ENCODE results near the gene TUBB1. TPM values are rescaled to one million over a fixed set of nuclear protein-coding genes. Genes with fewer than 3 reads are reported as not detected.

The TUBB1 gene
- total and polyA plus RNA-seq, 2 of the 13 experiments (the other 11 are each of a cell fraction or from before 2014, with no cell fraction given), result 0.11 to 57.6 TPM

DNA sequence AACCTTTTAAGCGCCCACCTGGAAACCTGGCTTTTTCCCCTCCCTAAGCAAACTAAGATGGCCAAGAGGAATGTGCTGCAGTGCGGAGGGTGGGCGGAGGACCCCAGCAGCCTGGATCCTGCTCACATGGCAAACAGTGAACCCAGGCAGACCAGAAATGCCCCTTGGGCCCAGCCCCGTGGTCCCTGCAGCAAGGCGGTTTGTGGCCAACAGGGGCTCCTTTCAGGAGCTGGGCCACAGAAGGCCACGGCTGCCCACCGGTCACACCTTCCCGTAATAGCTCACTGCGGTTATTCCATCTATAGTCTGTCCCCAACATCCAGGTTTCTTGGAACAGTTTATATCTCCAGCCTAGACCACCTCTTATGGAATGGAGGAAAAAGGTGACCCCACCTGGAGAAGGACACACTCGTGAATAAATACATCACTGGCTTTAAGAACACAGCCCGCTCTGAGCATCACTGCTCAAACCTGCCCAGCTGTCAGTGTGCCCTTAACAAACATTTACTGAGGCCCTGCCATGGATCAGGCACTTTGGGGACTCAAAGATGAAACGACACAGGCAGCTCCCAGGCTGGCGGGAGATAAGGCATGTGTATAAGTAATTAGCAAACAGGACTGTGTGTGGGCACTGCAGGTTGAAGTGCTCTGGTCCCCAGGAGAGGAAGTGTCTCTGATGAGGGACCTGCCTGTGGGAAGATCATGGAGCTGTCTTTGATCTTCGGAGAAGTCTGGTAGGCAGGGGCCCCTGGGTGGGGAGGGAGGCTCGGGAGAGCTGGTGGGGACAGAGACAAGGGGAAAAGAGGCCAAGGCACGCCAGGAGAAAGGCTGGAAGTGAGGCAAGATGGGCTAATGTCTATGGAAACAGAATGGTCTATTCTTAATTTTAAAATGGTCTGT is 3.2 kb upstream of the TUBB1 start (continued):
- TF ChIP-seq, protein P1, sequence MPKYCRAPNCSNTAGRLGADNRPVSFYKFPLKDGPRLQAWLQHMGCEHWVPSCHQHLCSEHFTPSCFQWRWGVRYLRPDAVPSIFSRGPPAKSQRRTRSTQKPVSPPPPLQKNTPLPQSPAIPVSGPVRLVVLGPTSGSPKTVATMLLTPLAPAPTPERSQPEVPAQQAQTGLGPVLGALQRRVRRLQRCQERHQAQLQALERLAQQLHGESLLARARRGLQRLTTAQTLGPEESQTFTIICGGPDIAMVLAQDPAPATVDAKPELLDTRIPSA (CRISPR knock-in tag; IDR thresholded peaks at IDR 0.05; ENCODE audit: borderline replicate concordance), result no peak
- TF ChIP-seq ZNF790 (CRISPR knock-in tag; IDR thresholded peaks at IDR 0.05; ENCODE audit: borderline replicate concordance), result peak; percentile 29; the same call in 1 of the 2 replicates
- TF ChIP-seq, protein P2, sequence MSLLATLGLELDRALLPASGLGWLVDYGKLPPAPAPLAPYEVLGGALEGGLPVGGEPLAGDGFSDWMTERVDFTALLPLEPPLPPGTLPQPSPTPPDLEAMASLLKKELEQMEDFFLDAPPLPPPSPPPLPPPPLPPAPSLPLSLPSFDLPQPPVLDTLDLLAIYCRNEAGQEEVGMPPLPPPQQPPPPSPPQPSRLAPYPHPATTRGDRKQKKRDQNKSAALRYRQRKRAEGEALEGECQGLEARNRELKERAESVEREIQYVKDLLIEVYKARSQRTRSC (CRISPR knock-in tag; IDR thresholded peaks at IDR 0.05; ENCODE audit: low read depth), result no peak
- no peak for TF ChIP-seq FOXP1 (IDR thresholded peaks at IDR 0.05)
- peak; percentile 93 for TF ChIP-seq FOXP1 (CRISPR knock-in tag; IDR thresholded peaks at IDR 0.05)
- TF ChIP-seq, protein P3, sequence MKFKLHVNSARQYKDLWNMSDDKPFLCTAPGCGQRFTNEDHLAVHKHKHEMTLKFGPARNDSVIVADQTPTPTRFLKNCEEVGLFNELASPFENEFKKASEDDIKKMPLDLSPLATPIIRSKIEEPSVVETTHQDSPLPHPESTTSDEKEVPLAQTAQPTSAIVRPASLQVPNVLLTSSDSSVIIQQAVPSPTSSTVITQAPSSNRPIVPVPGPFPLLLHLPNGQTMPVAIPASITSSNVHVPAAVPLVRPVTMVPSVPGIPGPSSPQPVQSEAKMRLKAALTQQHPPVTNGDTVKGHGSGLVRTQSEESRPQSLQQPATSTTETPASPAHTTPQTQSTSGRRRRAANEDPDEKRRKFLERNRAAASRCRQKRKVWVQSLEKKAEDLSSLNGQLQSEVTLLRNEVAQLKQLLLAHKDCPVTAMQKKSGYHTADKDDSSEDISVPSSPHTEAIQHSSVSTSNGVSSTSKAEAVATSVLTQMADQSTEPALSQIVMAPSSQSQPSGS (CRISPR knock-in tag; IDR thresholded peaks at IDR 0.05), result peak; percentile 74; the same call in 1 of the 2 replicates
- TF ChIP-seq TAF1 (CRISPR knock-in tag; IDR thresholded peaks at IDR 0.05), result no peak
- TF ChIP-seq ZNF282 (IDR thresholded peaks at IDR 0.05; ENCODE audit: partially characterized antibody), result no peak
- TF ChIP-seq RFX3 (CRISPR knock-in tag; IDR thresholded peaks at IDR 0.05), result no peak
- peak; percentile 95 for TF ChIP-seq MTA1 (CRISPR knock-in tag; IDR thresholded peaks at IDR 0.05; ENCODE audit: borderline replicate concordance)
- TF ChIP-seq ZBTB7B (CRISPR knock-in tag; IDR thresholded peaks at IDR 0.05), result peak; percentile 96
- peak; percentile 91 for TF ChIP-seq GATAD2A (CRISPR knock-in tag; IDR thresholded peaks at IDR 0.05)
- TF ChIP-seq, protein P4, sequence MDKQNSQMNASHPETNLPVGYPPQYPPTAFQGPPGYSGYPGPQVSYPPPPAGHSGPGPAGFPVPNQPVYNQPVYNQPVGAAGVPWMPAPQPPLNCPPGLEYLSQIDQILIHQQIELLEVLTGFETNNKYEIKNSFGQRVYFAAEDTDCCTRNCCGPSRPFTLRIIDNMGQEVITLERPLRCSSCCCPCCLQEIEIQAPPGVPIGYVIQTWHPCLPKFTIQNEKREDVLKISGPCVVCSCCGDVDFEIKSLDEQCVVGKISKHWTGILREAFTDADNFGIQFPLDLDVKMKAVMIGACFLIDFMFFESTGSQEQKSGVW (CRISPR knock-in tag; IDR thresholded peaks at IDR 0.05; ENCODE audit: borderline replicate concordance), result no peak
- no peak for TF ChIP-seq PLRG1 (conservative IDR thresholded peaks at IDR 0.05)
- TF ChIP-seq, protein P5, sequence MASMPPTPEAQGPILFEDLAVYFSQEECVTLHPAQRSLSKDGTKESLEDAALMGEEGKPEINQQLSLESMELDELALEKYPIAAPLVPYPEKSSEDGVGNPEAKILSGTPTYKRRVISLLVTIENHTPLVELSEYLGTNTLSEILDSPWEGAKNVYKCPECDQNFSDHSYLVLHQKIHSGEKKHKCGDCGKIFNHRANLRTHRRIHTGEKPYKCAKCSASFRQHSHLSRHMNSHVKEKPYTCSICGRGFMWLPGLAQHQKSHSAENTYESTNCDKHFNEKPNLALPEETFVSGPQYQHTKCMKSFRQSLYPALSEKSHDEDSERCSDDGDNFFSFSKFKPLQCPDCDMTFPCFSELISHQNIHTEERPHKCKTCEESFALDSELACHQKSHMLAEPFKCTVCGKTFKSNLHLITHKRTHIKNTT (CRISPR knock-in tag; IDR thresholded peaks at IDR 0.05), result no peak
- peak; percentile 48; the same call in 1 of the 3 replicates for TF ChIP-seq MXI1 (IDR thresholded peaks at IDR 0.05; ENCODE audit: borderline replicate concordance, low read depth, low read length)
- TF ChIP-seq HMGA1 (CRISPR knock-in tag; conservative IDR thresholded peaks at IDR 0.05), result no peak
- TF ChIP-seq TMF1 (CRISPR knock-in tag; IDR thresholded peaks at IDR 0.05; ENCODE audit: low read depth), result peak; percentile 26; the same call in 1 of the 2 replicates
- TF ChIP-seq, protein P6, sequence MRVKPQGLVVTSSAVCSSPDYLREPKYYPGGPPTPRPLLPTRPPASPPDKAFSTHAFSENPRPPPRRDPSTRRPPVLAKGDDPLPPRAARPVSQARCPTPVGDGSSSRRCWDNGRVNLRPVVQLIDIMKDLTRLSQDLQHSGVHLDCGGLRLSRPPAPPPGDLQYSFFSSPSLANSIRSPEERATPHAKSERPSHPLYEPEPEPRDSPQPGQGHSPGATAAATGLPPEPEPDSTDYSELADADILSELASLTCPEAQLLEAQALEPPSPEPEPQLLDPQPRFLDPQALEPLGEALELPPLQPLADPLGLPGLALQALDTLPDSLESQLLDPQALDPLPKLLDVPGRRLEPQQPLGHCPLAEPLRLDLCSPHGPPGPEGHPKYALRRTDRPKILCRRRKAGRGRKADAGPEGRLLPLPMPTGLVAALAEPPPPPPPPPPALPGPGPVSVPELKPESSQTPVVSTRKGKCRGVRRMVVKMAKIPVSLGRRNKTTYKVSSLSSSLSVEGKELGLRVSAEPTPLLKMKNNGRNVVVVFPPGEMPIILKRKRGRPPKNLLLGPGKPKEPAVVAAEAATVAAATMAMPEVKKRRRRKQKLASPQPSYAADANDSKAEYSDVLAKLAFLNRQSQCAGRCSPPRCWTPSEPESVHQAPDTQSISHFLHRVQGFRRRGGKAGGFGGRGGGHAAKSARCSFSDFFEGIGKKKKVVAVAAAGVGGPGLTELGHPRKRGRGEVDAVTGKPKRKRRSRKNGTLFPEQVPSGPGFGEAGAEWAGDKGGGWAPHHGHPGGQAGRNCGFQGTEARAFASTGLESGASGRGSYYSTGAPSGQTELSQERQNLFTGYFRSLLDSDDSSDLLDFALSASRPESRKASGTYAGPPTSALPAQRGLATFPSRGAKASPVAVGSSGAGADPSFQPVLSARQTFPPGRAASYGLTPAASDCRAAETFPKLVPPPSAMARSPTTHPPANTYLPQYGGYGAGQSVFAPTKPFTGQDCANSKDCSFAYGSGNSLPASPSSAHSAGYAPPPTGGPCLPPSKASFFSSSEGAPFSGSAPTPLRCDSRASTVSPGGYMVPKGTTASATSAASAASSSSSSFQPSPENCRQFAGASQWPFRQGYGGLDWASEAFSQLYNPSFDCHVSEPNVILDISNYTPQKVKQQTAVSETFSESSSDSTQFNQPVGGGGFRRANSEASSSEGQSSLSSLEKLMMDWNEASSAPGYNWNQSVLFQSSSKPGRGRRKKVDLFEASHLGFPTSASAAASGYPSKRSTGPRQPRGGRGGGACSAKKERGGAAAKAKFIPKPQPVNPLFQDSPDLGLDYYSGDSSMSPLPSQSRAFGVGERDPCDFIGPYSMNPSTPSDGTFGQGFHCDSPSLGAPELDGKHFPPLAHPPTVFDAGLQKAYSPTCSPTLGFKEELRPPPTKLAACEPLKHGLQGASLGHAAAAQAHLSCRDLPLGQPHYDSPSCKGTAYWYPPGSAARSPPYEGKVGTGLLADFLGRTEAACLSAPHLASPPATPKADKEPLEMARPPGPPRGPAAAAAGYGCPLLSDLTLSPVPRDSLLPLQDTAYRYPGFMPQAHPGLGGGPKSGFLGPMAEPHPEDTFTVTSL (CRISPR knock-in tag; IDR thresholded peaks at IDR 0.05; ENCODE audit: borderline replicate concordance), result peak; percentile 77; the same call in 1 of the 2 replicates
- no peak for TF ChIP-seq CENPX (CRISPR knock-in tag; IDR thresholded peaks at IDR 0.05)
